Measurements from ENCODE around the gene DDX46.

DDX46 gene

GRCh38 chr5:134792286-134792685, 33.7 kb downstream of the DDX46 start:
- no peak for TF ChIP-seq CTCF (IDR thresholded peaks at IDR 0.05; ENCODE audit: low read depth, low read length)
- DNase-seq (ENCODE audit: extremely low read depth, low read depth): no peak

- no peak for DNase-seq (ENCODE audit: extremely low read depth, low read depth)
- no peak for TF ChIP-seq CTCF (IDR thresholded peaks at IDR 0.05; ENCODE audit: low read depth, low read length)
Observed at GRCh38 chr5:134793111-134793510, 34.5 kb downstream of the DDX46 start.

GRCh38 chr5:134794082-134794481, 35.5 kb downstream of the DDX46 start:
- no peak for DNase-seq (ENCODE audit: extremely low read depth, low read depth)
- no peak for TF ChIP-seq CTCF (IDR thresholded peaks at IDR 0.05; ENCODE audit: low read depth, low read length)

GRCh38 chr5:134794819-134795218, 36.2 kb downstream of the DDX46 start:
- no peak for DNase-seq (ENCODE audit: extremely low read depth, low read depth)
- no peak for TF ChIP-seq CTCF (IDR thresholded peaks at IDR 0.05; ENCODE audit: low read depth, low read length)

- no peak for TF ChIP-seq CTCF (IDR thresholded peaks at IDR 0.05; ENCODE audit: low read depth, low read length)
- DNase-seq (ENCODE audit: extremely low read depth, low read depth): no peak
Observed at GRCh38 chr5:134798468-134798867, 39.9 kb downstream of the DDX46 start.

- TF ChIP-seq CTCF (IDR thresholded peaks at IDR 0.05; ENCODE audit: low read depth, low read length): no peak
- DNase-seq (ENCODE audit: extremely low read depth, low read depth): no peak
Observed at GRCh38 chr5:134803821-134804220, 45.2 kb downstream of the DDX46 start.

GRCh38 chr5:134813407-134813806, 54.8 kb downstream of the DDX46 start:
- TF ChIP-seq CTCF (IDR thresholded peaks at IDR 0.05; ENCODE audit: low read depth, low read length): no peak
- no peak for DNase-seq (ENCODE audit: extremely low read depth, low read depth)
